Left ventricle myocardium inferior (tissue), 1 donor: ENCODE results near the gene ZNF208. TPM values are rescaled to one million over a fixed set of nuclear protein-coding genes. Genes with fewer than 3 reads are reported as not detected.

Experiments used
- DNase-seq: peaks from one replicate; pipeline ENCODE4 v3.0.0-alpha.2; 2020
- H3K27ac ChIP-seq: fragments of 200-600 bp; replicated peaks from 2 replicates; pipeline ENCODE4 v1.8.0; 2021
- H3K27me3 ChIP-seq: fragments of 200-600 bp; 2 replicates; pipeline ENCODE4 v1.8.0; 2021; ENCODE audit warnings: low read depth
- H3K36me3 ChIP-seq: fragments of 200-600 bp; 2 replicates; pipeline ENCODE4 v1.8.0; 2021
- H3K4me1 ChIP-seq: fragments of 200-600 bp; 2 replicates; pipeline ENCODE4 v1.8.0; 2021
- H3K4me3 ChIP-seq: fragments of 200-600 bp; 2 replicates; pipeline ENCODE4 v1.8.0; 2021; ENCODE audit warnings: mild to moderate bottlenecking, moderate library complexity
- H3K9me3 ChIP-seq: fragments of 200-600 bp; replicated peaks from 2 replicates; pipeline ENCODE4 v1.8.0; 2021
- intact Hi-C: fragments of 100-400 bp; cut with micrococcal nuclease; formaldehyde crosslinking; loops from one replicate; pipeline ENCODE4 v1.11.0; 2022
- total RNA-seq: library from RNA; stranded (reverse); fragmentation: NEBNext Ultra II Directional; extraction: Animal tissue kit (Norgen Biotek cat#: 25700); gene quantifications from one replicate; pipeline ENCODE4 v1.2.1, GENCODE V29; 2021
- TF ChIP-seq, protein P1 (sequence below): fragments of 200-600 bp; IDR thresholded peaks from 2 replicates; pipeline ENCODE4 v1.8.0; 2021; ENCODE audit warnings: antibody characterized with exemption, mild to moderate bottlenecking, borderline replicate concordance
- donor health status: DM: no; HTN: yes; CAD: no; lungs with severe emphysema.

The ZNF208 gene
- total RNA-seq, 1 donor from 2014 or later = 43.3 TPM

DNA sequence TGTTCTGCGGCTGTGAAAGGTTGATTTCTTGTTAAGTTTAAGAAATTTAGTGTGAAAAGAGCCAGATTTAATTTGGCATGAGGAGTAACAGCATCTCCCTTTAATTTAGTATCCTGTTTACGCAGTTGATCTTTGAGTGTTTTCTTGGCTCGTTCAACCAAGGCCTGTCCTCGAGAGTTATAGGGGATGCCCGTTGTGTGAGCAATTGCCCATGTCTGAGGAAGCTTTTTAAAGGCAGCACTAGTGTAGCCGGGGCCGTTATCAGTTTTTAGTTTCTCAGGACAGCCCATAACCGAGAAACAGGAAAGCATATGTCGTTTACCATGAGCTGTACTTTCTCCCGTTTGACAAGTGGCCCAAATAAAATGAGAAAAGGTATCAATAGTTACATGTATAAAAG lies 127.2 kb downstream of the ZNF208 start:
- DNase-seq = no peak
- H3K27ac ChIP-seq = no peak overlapping the region
- no peak overlapping the region for H3K4me3 ChIP-seq
- H3K36me3 ChIP-seq = no peaks in the 10 kb centered on the region
- TF ChIP-seq, protein P1, sequence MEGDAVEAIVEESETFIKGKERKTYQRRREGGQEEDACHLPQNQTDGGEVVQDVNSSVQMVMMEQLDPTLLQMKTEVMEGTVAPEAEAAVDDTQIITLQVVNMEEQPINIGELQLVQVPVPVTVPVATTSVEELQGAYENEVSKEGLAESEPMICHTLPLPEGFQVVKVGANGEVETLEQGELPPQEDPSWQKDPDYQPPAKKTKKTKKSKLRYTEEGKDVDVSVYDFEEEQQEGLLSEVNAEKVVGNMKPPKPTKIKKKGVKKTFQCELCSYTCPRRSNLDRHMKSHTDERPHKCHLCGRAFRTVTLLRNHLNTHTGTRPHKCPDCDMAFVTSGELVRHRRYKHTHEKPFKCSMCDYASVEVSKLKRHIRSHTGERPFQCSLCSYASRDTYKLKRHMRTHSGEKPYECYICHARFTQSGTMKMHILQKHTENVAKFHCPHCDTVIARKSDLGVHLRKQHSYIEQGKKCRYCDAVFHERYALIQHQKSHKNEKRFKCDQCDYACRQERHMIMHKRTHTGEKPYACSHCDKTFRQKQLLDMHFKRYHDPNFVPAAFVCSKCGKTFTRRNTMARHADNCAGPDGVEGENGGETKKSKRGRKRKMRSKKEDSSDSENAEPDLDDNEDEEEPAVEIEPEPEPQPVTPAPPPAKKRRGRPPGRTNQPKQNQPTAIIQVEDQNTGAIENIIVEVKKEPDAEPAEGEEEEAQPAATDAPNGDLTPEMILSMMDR = no peak
- intact Hi-C loops = no loop called here
- no peaks in the 10 kb centered on the region for H3K4me1 ChIP-seq
- H3K9me3 ChIP-seq = no peaks in the 10 kb centered on the region
- peaks cover 4% of the 10 kb centered on the region for H3K27me3 ChIP-seq

Other genes with a start within 250 kb of the ZNF208 start
- 4.6 TPM for gene ZNF100, start 243.4 kb downstream of the ZNF208 start, total RNA-seq
- 5.1 TPM for gene ZNF43, start 174.8 kb downstream of the ZNF208 start, total RNA-seq
- gene ZNF257, start 41.5 kb upstream of the ZNF208 start, total RNA-seq = 1.0 TPM
- 3.0 TPM for gene ZNF676, start 186.0 kb upstream of the ZNF208 start, total RNA-seq